ENCODE data around the gene KLHL26. TPM values are rescaled to one million over a fixed set of nuclear protein-coding genes. Genes with fewer than 3 reads are reported as not detected.

KLHL26 gene
- total RNA-seq, 1 experiment from 2014 or later, result 3.7 TPM

- Histone ChIP-seq H3K36me3 (ENCODE audit: insufficient read depth, low read length) (no peaks in the 10 kb centered on the region), H3K27me3 (ENCODE audit: low read length) (no peaks in the 10 kb centered on the region), H3K4me3 (ENCODE audit: low read length) (no peak overlapping the region), H3K4me2 (ENCODE audit: low read depth, low read length, poor library complexity, severe bottlenecking) (no peak overlapping the region), H2AFZ (ENCODE audit: low read length) (no peak overlapping the region), H3K9ac (ENCODE audit: low read length) (no peak overlapping the region), H4K20me1 (ENCODE audit: insufficient read depth, low read depth, low read length) (0 out of 2 replicates have a peak, but pooled peaks cover 3% of the 10 kb centered on the region), H3K9me2 (replicated peaks; ENCODE audit: insufficient read depth, low read length) (no peaks in the 10 kb centered on the region), H3K4me1 (ENCODE audit: low read length) (peaks cover 14% of the 10 kb centered on the region), H3K9me3 (ENCODE audit: low read length) (no peaks in the 10 kb centered on the region), H3K27ac (ENCODE audit: low read length) (no peak overlapping the region), H3K79me2 (ENCODE audit: low read length) (no peaks in the 10 kb centered on the region)
- no peak for DNase-seq
Measured at GRCh38 chr19:18610245-18610555, 26.6 kb upstream of the KLHL26 start.

DNA sequence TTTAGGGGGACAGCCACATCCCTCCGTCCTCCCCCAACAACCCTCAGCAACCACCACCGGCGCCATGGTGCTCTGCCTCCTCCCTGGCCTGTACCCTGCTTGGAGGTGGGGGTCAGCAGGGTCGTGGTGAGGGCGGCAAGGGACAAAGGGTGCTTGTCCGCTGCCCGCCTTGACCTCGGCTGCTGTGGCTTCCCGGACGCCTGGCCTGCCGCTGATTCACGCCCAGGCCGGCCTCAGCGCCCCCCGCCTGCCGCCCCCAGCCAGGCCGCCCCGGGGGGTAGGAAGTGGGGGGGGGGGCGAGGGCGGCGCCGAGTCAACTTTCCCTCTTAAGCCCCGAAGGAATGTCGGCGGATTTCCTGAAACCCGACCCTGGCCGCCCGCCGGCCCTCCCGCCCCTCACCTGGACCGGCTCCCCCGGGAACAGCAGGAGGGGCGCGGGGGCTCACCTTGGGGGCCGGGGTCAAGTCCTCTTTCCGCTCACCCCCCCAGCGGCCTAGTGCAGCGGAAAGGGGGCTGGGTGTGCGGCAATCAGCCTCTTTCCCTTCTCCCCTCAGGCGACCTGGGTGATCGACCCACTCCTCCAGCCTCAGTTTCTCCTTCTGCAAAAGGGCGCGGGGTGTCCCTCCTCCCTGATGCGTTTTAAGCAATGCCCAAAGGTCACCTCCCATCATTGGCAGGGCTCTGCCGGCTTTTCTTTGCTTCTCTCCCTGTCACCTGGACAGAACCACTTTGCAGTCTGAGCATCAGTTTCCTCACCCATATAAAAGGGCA lies 26.1 kb upstream of the KLHL26 start:
- H3K36me3 ChIP-seq (ENCODE audit: insufficient read depth, low read length), result no peaks in the 10 kb centered on the region
- H3K27ac ChIP-seq (ENCODE audit: low read length), result no peak overlapping the region
- no peak for DNase-seq
- H3K4me3 ChIP-seq (ENCODE audit: low read length), result no peak overlapping the region
- no peaks in the 10 kb centered on the region for H3K79me2 ChIP-seq (ENCODE audit: low read length)
- H3K4me2 ChIP-seq (ENCODE audit: low read depth, low read length, poor library complexity, severe bottlenecking), result no peak overlapping the region
- H4K20me1 ChIP-seq (ENCODE audit: insufficient read depth, low read depth, low read length), result 0 out of 2 replicates have a peak, but pooled peaks cover 3% of the 10 kb centered on the region
- H3K9ac ChIP-seq (ENCODE audit: low read length), result no peak overlapping the region
- H2AFZ ChIP-seq (ENCODE audit: low read length), result no peak overlapping the region
- H3K4me1 ChIP-seq (ENCODE audit: low read length), result peaks cover 14% of the 10 kb centered on the region
- no peaks in the 10 kb centered on the region for H3K9me3 ChIP-seq (ENCODE audit: low read length)
- no peaks in the 10 kb centered on the region for H3K27me3 ChIP-seq (ENCODE audit: low read length)
- no peaks in the 10 kb centered on the region for H3K9me2 ChIP-seq (replicated peaks; ENCODE audit: insufficient read depth, low read length)

DNA sequence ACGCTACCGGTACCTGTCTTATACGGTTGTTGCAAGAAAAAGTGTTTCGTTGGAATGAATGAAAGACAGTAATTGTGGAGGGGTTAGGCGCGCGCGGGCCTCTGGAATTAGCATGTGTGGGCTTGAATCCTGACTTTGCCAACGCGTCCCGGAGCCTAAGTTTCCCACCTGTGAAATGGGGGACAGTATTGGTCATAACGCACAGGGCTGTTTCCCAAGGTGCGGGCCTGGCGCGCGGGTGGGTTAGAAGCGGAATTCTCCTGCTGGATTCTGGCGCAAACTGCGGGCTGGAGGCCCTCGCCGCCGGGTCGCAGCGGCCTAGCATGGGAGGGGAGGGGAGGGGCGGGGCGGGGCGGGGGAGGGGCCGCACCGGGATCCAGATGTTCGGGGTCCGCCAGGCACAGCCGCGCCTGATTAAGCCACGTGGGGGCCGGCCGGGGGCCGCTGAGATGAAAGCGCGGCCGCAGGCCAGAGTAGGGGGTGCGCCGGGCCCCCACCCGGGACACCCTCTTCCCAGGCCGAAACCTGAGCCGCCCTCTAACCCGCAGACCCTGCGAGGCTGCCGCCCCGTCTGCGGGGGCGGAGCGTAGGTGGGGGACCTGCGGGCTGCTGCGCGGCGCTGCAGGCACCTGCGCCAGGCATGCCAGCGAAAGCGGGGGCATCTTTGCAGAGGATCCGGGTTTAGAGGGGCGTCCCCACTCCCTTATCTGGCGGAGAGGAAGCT lies 25.3 kb upstream of the KLHL26 start:
- no peaks in the 10 kb centered on the region for H3K36me3 ChIP-seq (ENCODE audit: insufficient read depth, low read length)
- peak overlapping the region; percentile 64 for H3K4me2 ChIP-seq (ENCODE audit: low read depth, low read length, poor library complexity, severe bottlenecking)
- H4K20me1 ChIP-seq (ENCODE audit: insufficient read depth, low read depth, low read length), result 0 out of 2 replicates have a peak, but pooled peaks cover 3% of the 10 kb centered on the region
- DNase-seq, result no peak
- H3K4me1 ChIP-seq (ENCODE audit: low read length), result peaks cover 14% of the 10 kb centered on the region
- no peak overlapping the region for H3K27ac ChIP-seq (ENCODE audit: low read length)
- no peaks in the 10 kb centered on the region for H3K79me2 ChIP-seq (ENCODE audit: low read length)
- H3K27me3 ChIP-seq (ENCODE audit: low read length), result no peaks in the 10 kb centered on the region
- no peak overlapping the region for H2AFZ ChIP-seq (ENCODE audit: low read length)
- no peaks in the 10 kb centered on the region for H3K9me2 ChIP-seq (replicated peaks; ENCODE audit: insufficient read depth, low read length)
- peak overlapping the region; percentile 54; the same call in 1 of the 2 replicates for H3K4me3 ChIP-seq (ENCODE audit: low read length)
- no peaks in the 10 kb centered on the region for H3K9me3 ChIP-seq (ENCODE audit: low read length)
- H3K9ac ChIP-seq (ENCODE audit: low read length), result no peak overlapping the region

GRCh38 chr19:18612051-18612771 lies 24.6 kb upstream of the KLHL26 start:
- DNase-seq, result no peak
- H3K79me2 ChIP-seq (ENCODE audit: low read length), result no peaks in the 10 kb centered on the region
- H3K27ac ChIP-seq (ENCODE audit: low read length), result no peak overlapping the region
- no peaks in the 10 kb centered on the region for H3K9me2 ChIP-seq (replicated peaks; ENCODE audit: insufficient read depth, low read length)
- H3K36me3 ChIP-seq (ENCODE audit: insufficient read depth, low read length), result no peaks in the 10 kb centered on the region
- peaks cover 14% of the 10 kb centered on the region for H3K4me1 ChIP-seq (ENCODE audit: low read length)
- no peak overlapping the region for H2AFZ ChIP-seq (ENCODE audit: low read length)
- peak overlapping the region; percentile 64 for H3K4me2 ChIP-seq (ENCODE audit: low read depth, low read length, poor library complexity, severe bottlenecking)
- H4K20me1 ChIP-seq (ENCODE audit: insufficient read depth, low read depth, low read length), result 0 out of 2 replicates have a peak, but pooled peaks cover 3% of the 10 kb centered on the region
- H3K9me3 ChIP-seq (ENCODE audit: low read length), result no peaks in the 10 kb centered on the region
- H3K4me3 ChIP-seq (ENCODE audit: low read length), result peak overlapping the region; percentile 54; the same call in 1 of the 2 replicates
- H3K27me3 ChIP-seq (ENCODE audit: low read length), result no peaks in the 10 kb centered on the region
- H3K9ac ChIP-seq (ENCODE audit: low read length), result peak overlapping the region; percentile 45

GRCh38 chr19:18612772-18613588 lies 23.8 kb upstream of the KLHL26 start, which contains the start of gene TMEM59L:
Gene TMEM59L, plus strand, starts transcription at chr19:18612870. Its CDS starts 89 bp downstream, at chr19:18612959.
- Histone ChIP-seq H2AFZ (ENCODE audit: low read length) (no peak within 1 kb of the TSS), H3K27me3 (ENCODE audit: low read length) (no peaks in the 10 kb centered on the region), H3K79me2 (ENCODE audit: low read length) (no peaks in the 10 kb centered on the region), H3K9ac (ENCODE audit: low read length) (peak within 1 kb of the TSS; percentile 45), H3K9me3 (ENCODE audit: low read length) (no peaks in the 10 kb centered on the region), H4K20me1 (ENCODE audit: insufficient read depth, low read depth, low read length) (0 out of 2 replicates have a peak, but pooled peaks cover 3% of the 10 kb centered on the region), H3K9me2 (replicated peaks; ENCODE audit: insufficient read depth, low read length) (no peaks in the 10 kb centered on the region), H3K4me2 (ENCODE audit: low read depth, low read length, poor library complexity, severe bottlenecking) (peak within 1 kb of the TSS; percentile 64), H3K36me3 (ENCODE audit: insufficient read depth, low read length) (no peaks in the 10 kb centered on the region), H3K27ac (ENCODE audit: low read length) (no peak within 1 kb of the TSS), H3K4me1 (ENCODE audit: low read length) (peaks cover 14% of the 10 kb centered on the region), H3K4me3 (ENCODE audit: low read length) (peak within 1 kb of the TSS; percentile 54; the same call in 1 of the 2 replicates)
- DNase-seq, result no peak

DNA sequence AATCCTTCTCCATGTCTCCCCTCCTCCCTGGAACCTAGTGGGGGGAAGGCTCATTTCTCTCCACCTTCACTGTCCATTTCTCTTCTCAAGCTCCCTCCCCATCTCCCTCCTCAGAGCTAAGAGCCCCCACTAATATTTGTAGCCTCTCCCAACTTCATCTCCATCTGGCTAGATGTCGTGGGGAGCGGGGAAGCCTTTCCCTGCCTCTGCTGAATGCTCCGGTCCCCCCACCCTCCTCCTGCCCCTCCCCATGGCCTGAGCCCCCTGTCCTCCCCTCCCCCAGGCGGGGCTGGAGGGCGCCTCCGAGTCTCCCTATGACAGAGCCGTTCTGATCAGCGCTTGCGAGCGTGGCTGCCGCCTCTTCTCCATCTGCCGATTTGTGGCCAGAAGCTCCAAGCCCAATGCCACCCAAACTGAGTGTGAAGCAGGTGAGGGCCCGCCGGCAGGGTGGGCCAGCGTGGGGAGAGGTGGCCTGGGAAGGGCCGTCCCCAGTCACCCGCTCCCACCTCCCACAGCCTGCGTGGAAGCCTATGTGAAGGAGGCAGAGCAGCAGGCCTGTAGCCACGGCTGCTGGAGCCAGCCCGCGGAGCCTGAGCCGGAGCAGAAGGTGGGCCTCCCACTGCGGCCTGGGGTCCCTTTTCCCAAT lies 23.1 kb upstream of the KLHL26 start:
- Histone ChIP-seq H3K27me3 (ENCODE audit: low read length) (no peaks in the 10 kb centered on the region), H3K4me3 (ENCODE audit: low read length) (no peak overlapping the region), H3K36me3 (ENCODE audit: insufficient read depth, low read length) (no peaks in the 10 kb centered on the region), H3K9ac (ENCODE audit: low read length) (no peak overlapping the region), H3K4me1 (ENCODE audit: low read length) (peaks cover 14% of the 10 kb centered on the region), H4K20me1 (ENCODE audit: insufficient read depth, low read depth, low read length) (0 out of 2 replicates have a peak, but pooled peaks cover 3% of the 10 kb centered on the region), H3K9me2 (replicated peaks; ENCODE audit: insufficient read depth, low read length) (no peaks in the 10 kb centered on the region), H3K9me3 (ENCODE audit: low read length) (no peaks in the 10 kb centered on the region), H3K79me2 (ENCODE audit: low read length) (no peaks in the 10 kb centered on the region), H3K27ac (ENCODE audit: low read length) (no peak overlapping the region), H3K4me2 (ENCODE audit: low read depth, low read length, poor library complexity, severe bottlenecking) (no peak overlapping the region), H2AFZ (ENCODE audit: low read length) (no peak overlapping the region)
- DNase-seq, result no peak

GRCh38 chr19:18616023-18616422 lies 20.8 kb upstream of the KLHL26 start:
- Histone ChIP-seq H3K4me1 (ENCODE audit: low read length) (peaks cover 13% of the 10 kb centered on the region), H3K4me2 (ENCODE audit: low read depth, low read length, poor library complexity, severe bottlenecking) (no peak overlapping the region), H3K79me2 (ENCODE audit: low read length) (no peaks in the 10 kb centered on the region), H3K27me3 (ENCODE audit: low read length) (no peaks in the 10 kb centered on the region), H2AFZ (ENCODE audit: low read length) (no peak overlapping the region), H3K9me2 (replicated peaks; ENCODE audit: insufficient read depth, low read length) (no peaks in the 10 kb centered on the region), H3K4me3 (ENCODE audit: low read length) (no peak overlapping the region), H3K9ac (ENCODE audit: low read length) (no peak overlapping the region), H3K27ac (ENCODE audit: low read length) (no peak overlapping the region), H4K20me1 (ENCODE audit: insufficient read depth, low read depth, low read length) (0 out of 2 replicates have a peak, but pooled peaks cover 3% of the 10 kb centered on the region), H3K36me3 (ENCODE audit: insufficient read depth, low read length) (no peaks in the 10 kb centered on the region), H3K9me3 (ENCODE audit: low read length) (no peaks in the 10 kb centered on the region)
- DNase-seq, result no peak

Measured in Karpas-422 (cell line).